Measurements from ENCODE around the gene CDT1. TPM values are rescaled to one million over a fixed set of nuclear protein-coding genes. Genes with fewer than 3 reads are reported as not detected.

The CDT1 gene
- total RNA-seq, 3 donors from 2014 or later, result 2.9 to 20.9 (median 7.6) TPM

GRCh38 chr16:88853325-88853941, 49.8 kb downstream of the CDT1 start:
- ATAC-seq, result no peak
- TF ChIP-seq CTCF (IDR thresholded peaks at IDR 0.05), result no peak
- Histone ChIP-seq H3K4me3 (no peak overlapping the region), H3K36me3 (ENCODE audit: low read depth) (no peaks in the 10 kb centered on the region), H3K9me3 (no peaks in the 10 kb centered on the region), H3K4me1 (ENCODE audit: low read depth) (peaks cover 32% of the 10 kb centered on the region)
- peak in 1 of 3 donors; percentile 23 for DNase-seq
- intact Hi-C loops (cut with DNase I, micrococcal nuclease), result no loop called here

- no peak for TF ChIP-seq CTCF (IDR thresholded peaks at IDR 0.05)
- Histone ChIP-seq H3K36me3 (ENCODE audit: low read depth) (no peaks in the 10 kb centered on the region), H3K4me1 (ENCODE audit: low read depth) (peaks cover 32% of the 10 kb centered on the region), H3K4me3 (no peak overlapping the region), H3K9me3 (no peaks in the 10 kb centered on the region)
- intact Hi-C loops (cut with DNase I, micrococcal nuclease), result no loop called here
- no peak for ATAC-seq
- peak in 1 of 3 donors; percentile 34 for DNase-seq
Observed at GRCh38 chr16:88854306-88855111, 50.9 kb downstream of the CDT1 start.

GRCh38 chr16:88855176-88855575, 51.6 kb downstream of the CDT1 start:
- TF ChIP-seq CTCF (IDR thresholded peaks at IDR 0.05), result no peak
- H3K9me3 ChIP-seq, result no peaks in the 10 kb centered on the region
- DNase-seq (no peak), ATAC-seq (no peak)
- H3K4me3 ChIP-seq, result no peak overlapping the region
- H3K36me3 ChIP-seq (ENCODE audit: low read depth), result no peaks in the 10 kb centered on the region
- peaks cover 32% of the 10 kb centered on the region for H3K4me1 ChIP-seq (ENCODE audit: low read depth)
- intact Hi-C loops (cut with DNase I, micrococcal nuclease), result no loop called here

GRCh38 chr16:88855736-88856121, 52.1 kb downstream of the CDT1 start:
- intact Hi-C loops (cut with DNase I, micrococcal nuclease), result no loop called here
- Histone ChIP-seq H3K36me3 (ENCODE audit: low read depth) (no peaks in the 10 kb centered on the region), H3K4me1 (ENCODE audit: low read depth) (peaks cover 32% of the 10 kb centered on the region), H3K4me3 (no peak overlapping the region), H3K9me3 (no peaks in the 10 kb centered on the region)
- ATAC-seq, result no peak
- TF ChIP-seq CTCF (IDR thresholded peaks at IDR 0.05), result no peak
- DNase-seq, result no peak

- no peaks in the 10 kb centered on the region for H3K9me3 ChIP-seq
- peaks cover 32% of the 10 kb centered on the region for H3K4me1 ChIP-seq (ENCODE audit: low read depth)
- peak; percentile 21 to 71 (median 58) for DNase-seq
- no peak for TF ChIP-seq CTCF (IDR thresholded peaks at IDR 0.05)
- peak; percentile 57 for ATAC-seq
- H3K4me3 ChIP-seq, result peak overlapping the region; percentile 95
- intact Hi-C loops (cut with DNase I, micrococcal nuclease), result no loop called here
- H3K36me3 ChIP-seq (ENCODE audit: low read depth), result no peaks in the 10 kb centered on the region
Observed at GRCh38 chr16:88856122-88856827, 52.7 kb downstream of the CDT1 start.

All from mucosa of descending colon (tissue), 3 donors.